Measurements from ENCODE around the gene SEC14L3. TPM values are rescaled to one million over a fixed set of nuclear protein-coding genes. Genes with fewer than 3 reads are reported as not detected.

SEC14L3 gene
- total RNA-seq, 2 experiments from 2014 or later: not detected

DNA sequence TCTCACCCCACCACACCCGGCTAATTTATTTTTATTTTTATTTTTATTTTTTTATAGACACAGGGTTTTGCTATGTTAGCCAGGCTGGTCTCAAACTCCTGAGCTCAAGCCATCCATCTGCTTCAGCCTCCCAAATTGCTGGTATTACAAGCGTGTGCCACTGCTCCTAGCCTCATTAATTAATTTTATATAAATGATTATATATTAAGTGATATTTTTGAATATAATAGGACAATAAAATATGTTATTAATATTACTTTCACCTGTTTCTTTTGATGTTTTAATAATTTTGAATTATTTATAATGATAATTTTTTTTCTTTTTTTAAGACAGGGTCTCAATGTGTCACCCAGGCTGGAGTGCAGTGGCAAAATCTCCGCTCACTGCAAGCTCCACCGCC lies 35.9 kb upstream of the SEC14L3 start:
- Histone ChIP-seq H4K20me1 (ENCODE audit: insufficient read depth, low read length) (no peaks in the 10 kb centered on the region), H3K9me3 (ENCODE audit: low read length) (no peaks in the 10 kb centered on the region), H2AFZ (ENCODE audit: low read length) (no peak overlapping the region), H3K4me2 (ENCODE audit: low read length) (no peak overlapping the region), H3K4me1 (ENCODE audit: insufficient read depth, low read length, poor library complexity, severe bottlenecking) (no peaks in the 10 kb centered on the region), H3K27ac (ENCODE audit: low read depth, low read length, poor library complexity, severe bottlenecking) (no peak overlapping the region), H3K4me3 (ENCODE audit: low read depth, low read length, poor library complexity, severe bottlenecking) (no peak overlapping the region), H3K36me3 (ENCODE audit: insufficient read depth, low read length) (no peaks in the 10 kb centered on the region), H3K9me2 (ENCODE audit: insufficient read depth, low read length) (no peaks in the 10 kb centered on the region), H3K79me2 (ENCODE audit: insufficient read depth, low read depth, low read length) (no peaks in the 10 kb centered on the region)
- POLR2A ChIA-PET: interaction anchor here (0.7 kb wide), 1 partner anchor 10 kb away, joined by 3 read pairs; no protein-coding TSS in a partner anchor
- CTCF ChIA-PET (ENCODE audit: unreplicated experiment): no interaction called here
- DNase-seq (ENCODE audit: low spot score): no peak
- intact Hi-C loops (cut with micrococcal nuclease; ENCODE audit: unreplicated experiment): no loop called here
- no TSS peak for BruUV-seq (replicated peaks)
- no peak for TF ChIP-seq EZH2phosphoT487 (IDR thresholded peaks at IDR 0.05; ENCODE audit: borderline replicate concordance, low read depth, low read length)
- TF ChIP-seq, protein P1, sequence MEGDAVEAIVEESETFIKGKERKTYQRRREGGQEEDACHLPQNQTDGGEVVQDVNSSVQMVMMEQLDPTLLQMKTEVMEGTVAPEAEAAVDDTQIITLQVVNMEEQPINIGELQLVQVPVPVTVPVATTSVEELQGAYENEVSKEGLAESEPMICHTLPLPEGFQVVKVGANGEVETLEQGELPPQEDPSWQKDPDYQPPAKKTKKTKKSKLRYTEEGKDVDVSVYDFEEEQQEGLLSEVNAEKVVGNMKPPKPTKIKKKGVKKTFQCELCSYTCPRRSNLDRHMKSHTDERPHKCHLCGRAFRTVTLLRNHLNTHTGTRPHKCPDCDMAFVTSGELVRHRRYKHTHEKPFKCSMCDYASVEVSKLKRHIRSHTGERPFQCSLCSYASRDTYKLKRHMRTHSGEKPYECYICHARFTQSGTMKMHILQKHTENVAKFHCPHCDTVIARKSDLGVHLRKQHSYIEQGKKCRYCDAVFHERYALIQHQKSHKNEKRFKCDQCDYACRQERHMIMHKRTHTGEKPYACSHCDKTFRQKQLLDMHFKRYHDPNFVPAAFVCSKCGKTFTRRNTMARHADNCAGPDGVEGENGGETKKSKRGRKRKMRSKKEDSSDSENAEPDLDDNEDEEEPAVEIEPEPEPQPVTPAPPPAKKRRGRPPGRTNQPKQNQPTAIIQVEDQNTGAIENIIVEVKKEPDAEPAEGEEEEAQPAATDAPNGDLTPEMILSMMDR (conservative IDR thresholded peaks at IDR 0.05; ENCODE audit: low read length): no peak

DNA sequence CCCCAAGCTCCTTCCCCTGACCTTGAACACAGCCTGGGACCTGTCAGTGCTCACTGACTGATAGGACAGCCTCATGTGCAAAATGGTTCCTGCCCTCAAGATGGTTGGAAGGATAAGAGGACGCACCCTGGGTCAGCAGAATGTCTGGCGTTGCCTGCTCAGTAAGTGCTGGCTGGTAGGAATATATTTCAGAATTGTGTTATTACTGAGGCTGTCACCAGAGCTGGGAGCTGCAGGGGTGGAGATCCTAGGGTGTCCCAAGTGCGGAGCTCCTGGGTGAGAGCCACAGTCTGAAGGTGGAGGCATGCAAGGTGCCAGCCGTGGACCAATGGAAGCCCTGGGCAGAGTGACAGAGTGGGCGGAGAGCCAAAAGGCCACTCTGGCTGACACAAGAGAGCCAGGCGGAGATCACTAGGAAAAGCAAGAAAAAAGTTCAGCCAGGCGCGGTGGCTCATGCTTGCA lies 34.7 kb upstream of the SEC14L3 start:
- Histone ChIP-seq H4K20me1 (ENCODE audit: insufficient read depth, low read length) (no peaks in the 10 kb centered on the region), H3K4me3 (ENCODE audit: low read depth, low read length, poor library complexity, severe bottlenecking) (no peak overlapping the region), H3K79me2 (ENCODE audit: insufficient read depth, low read depth, low read length) (no peaks in the 10 kb centered on the region), H2AFZ (ENCODE audit: low read length) (no peak overlapping the region), H3K9me3 (ENCODE audit: low read length) (no peaks in the 10 kb centered on the region), H3K27ac (ENCODE audit: low read depth, low read length, poor library complexity, severe bottlenecking) (no peak overlapping the region), H3K9me2 (ENCODE audit: insufficient read depth, low read length) (no peaks in the 10 kb centered on the region), H3K4me1 (ENCODE audit: insufficient read depth, low read length, poor library complexity, severe bottlenecking) (no peaks in the 10 kb centered on the region), H3K4me2 (ENCODE audit: low read length) (no peak overlapping the region), H3K36me3 (ENCODE audit: insufficient read depth, low read length) (no peaks in the 10 kb centered on the region)
- BruUV-seq (replicated peaks): no TSS peak
- intact Hi-C loops (cut with micrococcal nuclease; ENCODE audit: unreplicated experiment): no loop called here
- ChIA-PET CTCF (ENCODE audit: unreplicated experiment) (no interaction called here), POLR2A (no interaction called here)
- DNase-seq (ENCODE audit: low spot score): no peak
- TF ChIP-seq, protein P1 (conservative IDR thresholded peaks at IDR 0.05; ENCODE audit: low read length): no peak
- no peak for TF ChIP-seq EZH2phosphoT487 (IDR thresholded peaks at IDR 0.05; ENCODE audit: borderline replicate concordance, low read depth, low read length)

DNA sequence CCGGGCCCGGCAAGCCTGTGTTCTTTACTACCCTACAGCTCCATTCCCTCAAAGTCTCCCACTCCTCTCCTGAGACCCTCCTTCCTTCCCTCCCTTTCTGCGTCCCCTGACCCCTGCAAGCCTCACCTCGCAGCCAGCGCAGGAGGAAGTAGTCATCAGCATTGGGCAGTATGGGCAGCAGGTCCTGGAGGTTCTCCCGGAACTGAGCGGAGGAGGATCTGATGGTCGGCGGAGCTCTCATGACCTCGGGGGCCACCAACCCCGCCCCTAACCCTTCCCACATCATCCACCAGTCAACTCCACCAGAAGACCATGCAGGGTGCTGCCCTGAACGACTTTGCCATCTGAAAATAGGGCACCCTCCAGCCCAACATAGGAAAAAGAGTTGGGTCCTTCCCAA lies 31.7 kb upstream of the SEC14L3 start:
- ChIA-PET POLR2A (no interaction called here), CTCF (ENCODE audit: unreplicated experiment) (no interaction called here)
- H3K27ac ChIP-seq (ENCODE audit: low read depth, low read length, poor library complexity, severe bottlenecking): no peak overlapping the region
- H3K36me3 ChIP-seq (ENCODE audit: insufficient read depth, low read length): no peaks in the 10 kb centered on the region
- H3K79me2 ChIP-seq (ENCODE audit: insufficient read depth, low read depth, low read length): no peaks in the 10 kb centered on the region
- no peaks in the 10 kb centered on the region for H4K20me1 ChIP-seq (ENCODE audit: insufficient read depth, low read length)
- H2AFZ ChIP-seq (ENCODE audit: low read length): no peak overlapping the region
- no peak overlapping the region for H3K4me3 ChIP-seq (ENCODE audit: low read depth, low read length, poor library complexity, severe bottlenecking)
- no peaks in the 10 kb centered on the region for H3K9me3 ChIP-seq (ENCODE audit: low read length)
- no peak for DNase-seq (ENCODE audit: low spot score)
- no peaks in the 10 kb centered on the region for H3K4me1 ChIP-seq (ENCODE audit: insufficient read depth, low read length, poor library complexity, severe bottlenecking)
- H3K9me2 ChIP-seq (ENCODE audit: insufficient read depth, low read length): no peaks in the 10 kb centered on the region
- TF ChIP-seq, protein P1 (conservative IDR thresholded peaks at IDR 0.05; ENCODE audit: low read length): no peak
- TF ChIP-seq EZH2phosphoT487 (IDR thresholded peaks at IDR 0.05; ENCODE audit: borderline replicate concordance, low read depth, low read length): no peak
- no peak overlapping the region for H3K4me2 ChIP-seq (ENCODE audit: low read length)
- no TSS peak for BruUV-seq (replicated peaks)
- intact Hi-C loops (cut with micrococcal nuclease; ENCODE audit: unreplicated experiment): no loop called here

Data from OCI-LY7 (cell line).